ENCODE data around the gene SLC48A1. TPM values are rescaled to one million over a fixed set of nuclear protein-coding genes. Genes with fewer than 3 reads are reported as not detected.

The SLC48A1 gene
- total and polyA plus RNA-seq, 12 donors, result 12.6 to 31.9 (median 22.1) TPM

DNA sequence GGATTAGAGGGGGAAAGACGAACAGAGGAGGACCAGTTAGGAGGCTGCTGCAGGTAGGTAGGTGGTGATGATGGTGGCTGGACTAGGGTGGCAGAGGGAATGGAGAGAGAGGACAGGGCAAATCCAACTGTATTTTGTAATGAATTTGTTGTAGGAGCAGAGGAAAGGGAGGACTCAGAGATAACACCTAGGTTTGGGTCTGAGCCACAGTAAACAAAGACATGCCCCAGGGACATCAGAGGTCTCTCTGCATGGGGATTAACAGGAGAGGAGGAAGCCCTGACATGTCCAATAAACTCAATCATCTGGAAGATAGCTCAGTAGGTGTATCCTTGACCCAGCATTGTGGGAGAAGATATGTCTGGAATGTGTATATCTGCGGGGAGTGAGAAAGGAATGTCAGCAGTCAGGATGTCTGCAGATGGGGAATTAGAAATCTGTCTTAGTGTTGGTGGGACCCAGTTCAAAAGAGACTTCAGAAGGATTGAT, 4.7 kb upstream of the SLC48A1 start:
- Histone ChIP-seq H3K9me3 (no peaks in the 10 kb centered on the region), H3K27ac (peak overlapping the region in 1 of 10 donors; percentile 21), H3K4me1 (peaks cover 0 to 55% (median 29%) of the 10 kb centered on the region in 9 donors), H3K4me3 (no peak overlapping the region), H3K36me3 (no peaks in the 10 kb centered on the region), H3K27me3 (no peaks in the 10 kb centered on the region)
- TF ChIP-seq CTCF (IDR thresholded peaks at IDR 0.05), result no peak
- intact Hi-C loops (cut with DNase I), result loop anchor here in 3 of 10 donors (2.0 to 5.0 kb wide), 2 partner anchors 51 to 52 kb away; no protein-coding TSS in a partner anchor
- no peak for DNase-seq
- ATAC-seq, result no peak
- WGBS, 2 donors, result 41 to 47% methylated on average over 2 of the region's 2 CpGs

DNA sequence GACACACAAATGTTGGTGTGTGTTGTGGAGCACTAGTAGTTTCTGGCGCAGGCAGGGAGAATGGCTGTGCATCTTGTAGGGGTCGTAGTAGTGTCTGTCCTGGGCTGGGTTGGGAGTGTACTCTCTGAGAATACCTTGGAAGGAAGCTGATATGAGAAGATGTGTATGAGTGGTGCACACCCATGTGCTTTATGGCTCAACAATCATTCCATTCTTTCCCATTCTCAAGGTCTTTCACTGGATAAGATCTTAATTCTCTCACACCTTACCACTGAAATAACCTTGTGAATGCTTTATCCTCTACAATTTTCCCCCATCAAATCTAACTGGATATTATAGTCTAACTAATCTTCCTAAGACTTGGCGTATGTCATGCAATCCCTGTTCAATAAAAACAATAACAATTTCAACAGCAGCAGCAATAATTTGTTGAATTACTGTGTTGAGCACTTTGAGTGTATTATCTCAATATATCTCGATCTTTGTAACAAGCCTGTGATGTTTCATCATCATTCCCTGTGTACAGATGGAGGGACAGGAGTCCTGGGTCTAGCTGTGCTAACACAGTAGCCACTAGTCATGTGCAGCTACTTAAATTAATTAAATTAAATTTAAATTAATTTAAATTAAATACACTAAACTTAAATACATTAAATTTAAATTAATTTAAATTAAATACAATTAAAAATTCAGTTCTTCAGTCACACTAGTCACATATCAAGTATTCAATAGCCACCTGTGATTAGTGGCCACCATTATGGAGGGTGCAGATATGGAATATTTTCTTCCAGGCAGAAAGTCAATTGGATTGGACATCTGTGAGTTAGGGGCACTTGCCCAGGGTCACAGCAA, 3.6 kb upstream of the SLC48A1 start:
- intact Hi-C loops (cut with DNase I), result loop anchor here in 4 of 10 donors (2.0 to 10.0 kb wide), 3 partner anchors 52 to 65 kb away; no protein-coding TSS in a partner anchor
- H3K4me1 ChIP-seq, result peaks cover 4 to 56% (median 31%) of the 10 kb centered on the region in 9 donors
- WGBS, 2 donors, result 90% methylated on average over 4 of the region's 4 CpGs
- H3K27ac ChIP-seq, result peak overlapping the region in 1 of 10 donors; percentile 21
- TF ChIP-seq CTCF (IDR thresholded peaks at IDR 0.05), result no peak
- H3K9me3 ChIP-seq, result no peaks in the 10 kb centered on the region
- no peak for DNase-seq
- no peak for ATAC-seq
- H3K27me3 ChIP-seq, result no peaks in the 10 kb centered on the region
- no peak overlapping the region for H3K4me3 ChIP-seq
- no peaks in the 10 kb centered on the region for H3K36me3 ChIP-seq

- no peaks in the 10 kb centered on the region for H3K9me3 ChIP-seq
- WGBS, 2 donors, result 87 to 91% methylated on average over 3 of the region's 3 CpGs
- DNase-seq, result no peak
- peaks cover 9 to 61% (median 36%) of the 10 kb centered on the region in 9 donors for H3K4me1 ChIP-seq
- H3K27ac ChIP-seq, result no peak overlapping the region
- intact Hi-C loops (cut with DNase I), result loop anchor here in 1 of 10 donors (10.0 kb wide), 1 partner anchor 65 kb away; no protein-coding TSS in a partner anchor
- H3K36me3 ChIP-seq, result no peaks in the 10 kb centered on the region
- no peak overlapping the region for H3K4me3 ChIP-seq
- no peak for ATAC-seq
- no peak for TF ChIP-seq CTCF (IDR thresholded peaks at IDR 0.05)
- no peaks in the 10 kb centered on the region for H3K27me3 ChIP-seq
Observed at GRCh38 chr12:47770086-47770726, 2.8 kb upstream of the SLC48A1 start.

DNA sequence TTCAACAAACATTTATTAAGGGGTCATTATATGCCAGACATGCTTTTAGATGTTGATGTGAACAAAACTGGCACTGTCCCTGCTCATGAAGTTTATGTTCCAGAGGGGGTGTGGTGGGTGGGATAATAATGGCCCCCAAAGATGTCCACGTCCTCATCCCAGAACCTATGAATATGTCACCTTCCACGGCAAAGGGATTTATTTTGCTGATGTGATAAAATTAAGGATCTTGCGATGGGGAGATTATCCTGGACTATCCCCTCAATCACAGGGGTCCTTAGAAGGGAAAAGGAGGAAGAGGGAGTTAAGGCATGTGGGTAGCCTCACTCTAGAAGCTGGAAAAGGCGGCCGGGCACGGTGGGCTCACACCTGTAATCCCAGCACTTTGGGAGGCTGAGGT, 1.7 kb upstream of the SLC48A1 start:
- ATAC-seq (no peak), DNase-seq (no peak)
- H3K36me3 ChIP-seq, result no peaks in the 10 kb centered on the region
- intact Hi-C loops (cut with DNase I), result loop anchor here in 1 of 10 donors (10.0 kb wide), 1 partner anchor 63 kb away; no protein-coding TSS in a partner anchor
- no peak overlapping the region for H3K4me3 ChIP-seq
- H3K27me3 ChIP-seq, result no peaks in the 10 kb centered on the region
- H3K27ac ChIP-seq, result no peak overlapping the region
- no peaks in the 10 kb centered on the region for H3K9me3 ChIP-seq
- WGBS, 2 donors, result 88 to 91% methylated on average over 6 of the region's 6 CpGs
- peaks cover 11 to 61% (median 41%) of the 10 kb centered on the region in 9 donors for H3K4me1 ChIP-seq
- no peak for TF ChIP-seq CTCF (IDR thresholded peaks at IDR 0.05)

All from heart right ventricle (tissue), 16 donors.